ENCODE results near the gene SPX. TPM values are rescaled to one million over a fixed set of nuclear protein-coding genes. Genes with fewer than 3 reads are reported as not detected.

SPX gene
- total and polyA plus RNA-seq, 5 donors from 2014 or later, result 0.09 to 0.76 (median 0.38) TPM; not detected in 1

GRCh38 chr12:21551841-21552465 lies 25.9 kb downstream of the SPX start:
- Mint-ChIP-seq H3K9me3 (no peaks in the 10 kb centered on the region), H3K4me1 (no peaks in the 10 kb centered on the region), H3K27me3 (no peaks in the 10 kb centered on the region), H3K36me3 (no peaks in the 10 kb centered on the region), H3K27ac (no peak overlapping the region), H3K4me3 (no peak overlapping the region)
- ATAC-seq (ENCODE audit: low read depth in 2 of 2) (no peak), DNase-seq (no peak)
- H3K4me3 ChIP-seq (ENCODE audit: low read depth, low read length), result no peak overlapping the region
- no peak overlapping the region for H3K27ac ChIP-seq (ENCODE audit: insufficient read depth, low read length, poor library complexity, severe bottlenecking)
- H3K27me3 ChIP-seq (ENCODE audit: control insufficient read depth, insufficient read depth, low read length), result no peaks in the 10 kb centered on the region
- H3K9me3 ChIP-seq (ENCODE audit: control insufficient read depth in 2 of 2, low read length in 2 of 2), result no peaks in the 10 kb centered on the region
- no peaks in the 10 kb centered on the region for H3K4me1 ChIP-seq (ENCODE audit: control insufficient read depth, insufficient read depth, low read length, poor library complexity, severe bottlenecking)
- no peaks in the 10 kb centered on the region for H3K36me3 ChIP-seq (ENCODE audit: control insufficient read depth, insufficient read depth, low read length)

GRCh38 chr12:21552635-21553328 lies 26.7 kb downstream of the SPX start:
- no peaks in the 10 kb centered on the region for H3K4me1 Mint-ChIP-seq
- no peak overlapping the region for H3K27ac Mint-ChIP-seq
- H3K27me3 Mint-ChIP-seq, result no peaks in the 10 kb centered on the region
- H3K36me3 ChIP-seq (ENCODE audit: control insufficient read depth, insufficient read depth, low read length), result no peaks in the 10 kb centered on the region
- H3K4me3 Mint-ChIP-seq, result no peak overlapping the region
- no peaks in the 10 kb centered on the region for H3K27me3 ChIP-seq (ENCODE audit: control insufficient read depth, insufficient read depth, low read length)
- H3K9me3 Mint-ChIP-seq, result no peaks in the 10 kb centered on the region
- H3K36me3 Mint-ChIP-seq, result no peaks in the 10 kb centered on the region
- H3K4me1 ChIP-seq (ENCODE audit: control insufficient read depth, insufficient read depth, low read length, poor library complexity, severe bottlenecking), result no peaks in the 10 kb centered on the region
- H3K9me3 ChIP-seq (ENCODE audit: control insufficient read depth in 2 of 2, low read length in 2 of 2), result no peaks in the 10 kb centered on the region
- no peak overlapping the region for H3K4me3 ChIP-seq (ENCODE audit: low read depth, low read length)
- no peak for ATAC-seq (ENCODE audit: low read depth in 2 of 2)
- H3K27ac ChIP-seq (ENCODE audit: insufficient read depth, low read length, poor library complexity, severe bottlenecking), result no peak overlapping the region
- DNase-seq, result no peak

DNA sequence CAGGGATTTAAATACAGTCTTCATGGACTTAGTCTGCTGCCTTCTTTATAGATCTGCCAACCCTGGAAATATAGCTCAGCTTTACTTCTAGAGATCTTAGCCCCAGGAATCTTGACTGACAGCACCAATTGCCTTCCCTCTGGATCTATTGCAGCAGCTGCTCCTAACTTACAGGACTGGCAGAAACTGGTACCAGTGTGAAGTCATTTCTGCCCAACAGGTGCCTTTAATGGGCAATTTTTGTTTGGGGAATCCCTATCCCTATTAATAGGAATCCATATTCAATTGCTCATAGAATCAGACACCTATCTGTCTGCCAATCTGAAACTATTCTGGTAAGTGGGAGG lies 27.2 kb downstream of the SPX start:
- no peak overlapping the region for H3K4me3 Mint-ChIP-seq
- H3K27me3 Mint-ChIP-seq, result no peaks in the 10 kb centered on the region
- no peak for DNase-seq
- no peaks in the 10 kb centered on the region for H3K36me3 Mint-ChIP-seq
- no peak overlapping the region for H3K27ac Mint-ChIP-seq
- ATAC-seq (ENCODE audit: low read depth in 2 of 2), result no peak
- H3K9me3 ChIP-seq (ENCODE audit: control insufficient read depth in 2 of 2, low read length in 2 of 2), result no peaks in the 10 kb centered on the region
- H3K4me1 Mint-ChIP-seq, result no peaks in the 10 kb centered on the region
- H3K27ac ChIP-seq (ENCODE audit: insufficient read depth, low read length, poor library complexity, severe bottlenecking), result no peak overlapping the region
- peaks cover 0 to 1% (median 0%) of the 10 kb centered on the region in 7 donors for H3K9me3 Mint-ChIP-seq
- no peak overlapping the region for H3K4me3 ChIP-seq (ENCODE audit: low read depth, low read length)
- no peaks in the 10 kb centered on the region for H3K4me1 ChIP-seq (ENCODE audit: control insufficient read depth, insufficient read depth, low read length, poor library complexity, severe bottlenecking)
- no peaks in the 10 kb centered on the region for H3K27me3 ChIP-seq (ENCODE audit: control insufficient read depth, insufficient read depth, low read length)
- H3K36me3 ChIP-seq (ENCODE audit: control insufficient read depth, insufficient read depth, low read length), result no peaks in the 10 kb centered on the region

- Histone ChIP-seq H3K4me3 (ENCODE audit: low read depth, low read length) (no peak overlapping the region), H3K4me1 (ENCODE audit: control insufficient read depth, insufficient read depth, low read length, poor library complexity, severe bottlenecking) (no peaks in the 10 kb centered on the region), H3K9me3 (ENCODE audit: control insufficient read depth in 2 of 2, low read length in 2 of 2) (no peaks in the 10 kb centered on the region), H3K27me3 (ENCODE audit: control insufficient read depth, insufficient read depth, low read length) (no peaks in the 10 kb centered on the region), H3K36me3 (ENCODE audit: control insufficient read depth, insufficient read depth, low read length) (no peaks in the 10 kb centered on the region), H3K27ac (ENCODE audit: insufficient read depth, low read length, poor library complexity, severe bottlenecking) (no peak overlapping the region)
- no peaks in the 10 kb centered on the region for H3K27me3 Mint-ChIP-seq
- H3K9me3 Mint-ChIP-seq, result peaks cover 0 to 1% (median 0%) of the 10 kb centered on the region in 7 donors
- H3K4me1 Mint-ChIP-seq, result peaks cover 0 to 8% (median 2%) of the 10 kb centered on the region in 4 donors
- DNase-seq (no peak), ATAC-seq (ENCODE audit: low read depth in 2 of 2) (no peak)
- H3K4me3 Mint-ChIP-seq, result no peak overlapping the region
- no peaks in the 10 kb centered on the region for H3K36me3 Mint-ChIP-seq
- H3K27ac Mint-ChIP-seq, result no peak overlapping the region
Measured at GRCh38 chr12:21558100-21558679, 32.1 kb downstream of the SPX start.

DNA sequence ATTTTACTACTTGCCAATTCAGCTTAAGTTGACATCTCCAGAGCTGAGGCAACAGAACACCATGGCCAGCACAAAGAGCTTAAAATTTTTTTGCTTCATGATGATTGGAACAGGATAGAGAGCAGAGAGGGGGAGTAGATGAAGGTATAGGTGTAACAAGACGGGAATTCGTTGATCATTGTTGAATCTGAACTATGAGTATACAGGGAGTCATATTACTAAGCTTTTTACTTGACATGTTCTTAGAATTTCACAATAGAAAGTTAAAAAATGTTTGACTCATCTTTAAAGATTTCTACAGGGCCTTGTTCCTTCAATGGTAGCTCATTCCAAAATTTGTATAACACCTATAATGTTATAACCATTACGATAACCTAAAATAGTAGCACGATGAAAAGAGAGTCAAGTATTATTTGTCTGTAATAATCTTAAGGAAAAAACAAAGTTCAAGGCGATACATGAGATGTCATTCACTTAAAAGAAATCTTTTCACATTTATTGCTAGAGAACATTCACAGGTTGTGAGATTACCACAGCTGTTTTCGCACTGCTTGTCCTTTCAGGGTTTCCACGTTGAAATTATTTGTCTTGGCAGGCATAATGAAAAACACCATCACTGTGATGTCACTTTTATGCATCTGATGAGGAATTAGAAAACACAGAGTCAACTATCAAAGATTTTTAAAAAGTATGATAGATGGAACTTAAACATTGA lies 33.9 kb downstream of the SPX start:
- Histone ChIP-seq H3K9me3 (ENCODE audit: control insufficient read depth in 2 of 2, low read length in 2 of 2) (no peaks in the 10 kb centered on the region), H3K4me1 (ENCODE audit: control insufficient read depth, insufficient read depth, low read length, poor library complexity, severe bottlenecking) (no peaks in the 10 kb centered on the region), H3K27me3 (ENCODE audit: control insufficient read depth, insufficient read depth, low read length) (no peaks in the 10 kb centered on the region), H3K27ac (ENCODE audit: insufficient read depth, low read length, poor library complexity, severe bottlenecking) (no peak overlapping the region), H3K4me3 (ENCODE audit: low read depth, low read length) (no peak overlapping the region), H3K36me3 (ENCODE audit: control insufficient read depth, insufficient read depth, low read length) (no peaks in the 10 kb centered on the region)
- no peaks in the 10 kb centered on the region for H3K27me3 Mint-ChIP-seq
- no peaks in the 10 kb centered on the region for H3K36me3 Mint-ChIP-seq
- no peak overlapping the region for H3K4me3 Mint-ChIP-seq
- H3K4me1 Mint-ChIP-seq, result peaks cover 0 to 8% (median 2%) of the 10 kb centered on the region in 4 donors
- peaks cover 0 to 1% (median 0%) of the 10 kb centered on the region in 7 donors for H3K9me3 Mint-ChIP-seq
- H3K27ac Mint-ChIP-seq, result peak overlapping the region in 1 of 3 donors; percentile 2
- ATAC-seq (ENCODE audit: low read depth in 2 of 2) (no peak), DNase-seq (peak in 1 of 3 donors; percentile 39)

- no peak overlapping the region for H3K27ac ChIP-seq (ENCODE audit: insufficient read depth, low read length, poor library complexity, severe bottlenecking)
Measured at GRCh38 chr12:21561158-21561557, 35.1 kb downstream of the SPX start.

DNA sequence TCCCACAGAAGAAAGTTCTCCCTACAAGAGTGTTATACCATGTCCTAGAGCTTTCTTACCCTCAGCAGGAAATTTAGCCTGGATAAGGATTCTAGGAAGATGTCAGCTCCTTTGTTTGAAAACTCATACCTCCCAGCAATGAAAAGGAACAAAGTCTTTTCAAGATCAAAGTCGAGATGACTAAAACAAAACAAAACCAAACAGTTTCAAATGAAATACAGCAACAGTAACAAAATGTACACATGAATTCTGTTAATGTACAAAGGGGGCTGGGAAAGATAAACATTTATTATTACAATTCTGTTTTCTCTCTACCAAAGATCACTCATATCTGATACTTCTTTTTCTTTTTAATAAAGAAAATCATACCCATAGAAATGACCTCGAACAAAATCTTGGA lies 36.8 kb downstream of the SPX start:
- peaks cover 6% of the 10 kb centered on the region for H3K27me3 Mint-ChIP-seq
- H3K4me3 Mint-ChIP-seq, result no peak overlapping the region

More at GRCh38 chr12:21561158-21561557, 35.1 kb downstream of the SPX start:
- H3K9me3 Mint-ChIP-seq, result peaks cover 0 to 1% (median 0%) of the 10 kb centered on the region in 7 donors
- DNase-seq, result peak in 1 of 3 donors; percentile 40
- Histone ChIP-seq H3K27me3 (ENCODE audit: control insufficient read depth, insufficient read depth, low read length) (no peaks in the 10 kb centered on the region), H3K4me3 (ENCODE audit: low read depth, low read length) (no peak overlapping the region), H3K36me3 (ENCODE audit: control insufficient read depth, insufficient read depth, low read length) (no peaks in the 10 kb centered on the region), H3K9me3 (ENCODE audit: control insufficient read depth in 2 of 2, low read length in 2 of 2) (no peaks in the 10 kb centered on the region), H3K4me1 (ENCODE audit: control insufficient read depth, insufficient read depth, low read length, poor library complexity, severe bottlenecking) (no peaks in the 10 kb centered on the region)
- H3K4me1 Mint-ChIP-seq, result peaks cover 0 to 8% (median 2%) of the 10 kb centered on the region in 4 donors
- no peaks in the 10 kb centered on the region for H3K27me3 Mint-ChIP-seq
- H3K27ac Mint-ChIP-seq, result no peak overlapping the region
- ATAC-seq (ENCODE audit: low read depth in 2 of 2), result no peak
- H3K36me3 Mint-ChIP-seq, result no peaks in the 10 kb centered on the region
- H3K4me3 Mint-ChIP-seq, result no peak overlapping the region

More for the DNA sequence above, 36.8 kb downstream of the SPX start:
- no peaks in the 10 kb centered on the region for H3K36me3 Mint-ChIP-seq
- ATAC-seq (ENCODE audit: low read depth in 2 of 2) (no peak), DNase-seq (no peak)
- peaks cover 0 to 1% (median 0%) of the 10 kb centered on the region in 7 donors for H3K9me3 Mint-ChIP-seq
- Histone ChIP-seq H3K27ac (ENCODE audit: insufficient read depth, low read length, poor library complexity, severe bottlenecking) (no peak overlapping the region), H3K36me3 (ENCODE audit: control insufficient read depth, insufficient read depth, low read length) (no peaks in the 10 kb centered on the region), H3K4me1 (ENCODE audit: control insufficient read depth, insufficient read depth, low read length, poor library complexity, severe bottlenecking) (no peaks in the 10 kb centered on the region), H3K9me3 (ENCODE audit: control insufficient read depth in 2 of 2, low read length in 2 of 2) (no peaks in the 10 kb centered on the region), H3K27me3 (ENCODE audit: control insufficient read depth, insufficient read depth, low read length) (no peaks in the 10 kb centered on the region), H3K4me3 (ENCODE audit: low read depth, low read length) (no peak overlapping the region)
- peaks cover 0 to 8% (median 2%) of the 10 kb centered on the region in 4 donors for H3K4me1 Mint-ChIP-seq
- H3K27ac Mint-ChIP-seq, result no peak overlapping the region

All from CD4-positive, CD25-positive, alpha-beta regulatory T cell (primary cell).